Midbrain (tissue), 1 donor: Measurements from ENCODE around the gene OXSR1.

Experiments
- DNase-seq: peaks from one replicate; lab custom pipeline; 2025; lab: John Stamatoyannopoulos, UW

The OXSR1 gene

DNA sequence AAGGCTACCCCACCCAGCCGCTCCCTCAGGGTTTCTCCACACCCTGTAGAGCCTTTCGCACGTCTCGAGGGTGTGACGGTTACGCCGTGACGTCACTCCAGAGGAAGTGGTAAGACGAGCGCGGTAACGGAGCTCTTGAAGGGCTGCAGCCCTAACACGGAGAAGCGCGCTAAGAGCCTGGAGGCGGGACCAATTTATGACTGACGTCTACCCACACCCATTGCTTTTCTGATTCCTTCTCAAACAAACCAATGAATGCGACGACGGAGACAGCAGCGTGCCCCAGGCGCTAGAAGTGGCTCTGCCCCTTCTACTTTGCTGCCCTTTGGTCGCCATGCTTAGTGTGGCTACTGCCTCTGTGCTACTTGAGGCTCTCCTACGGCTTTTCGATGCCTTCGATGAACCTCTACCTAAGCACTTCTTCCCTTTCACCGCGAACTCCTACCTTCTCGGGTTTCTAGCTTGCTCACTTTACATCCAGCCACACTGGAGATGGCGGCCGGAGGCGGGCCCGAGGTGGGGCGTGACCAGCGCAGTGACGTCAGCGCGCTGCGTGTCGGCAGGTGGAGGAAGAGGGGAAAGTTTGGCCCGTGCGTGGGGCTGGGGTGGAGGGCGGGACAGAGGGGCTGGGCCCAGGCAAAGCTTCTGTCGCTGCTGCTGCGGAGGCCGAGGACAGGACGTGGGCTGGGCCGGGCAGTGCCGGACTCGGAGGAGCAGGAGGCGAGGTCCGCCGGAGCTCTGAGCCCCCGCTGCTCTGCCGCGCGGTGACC lies at the start of gene OXSR1:
Gene OXSR1, plus strand, starts transcription at position 586 of the 770 bp plus-strand sequence. CDS start 340 bp downstream, outside the sequence.
- DNase-seq = peak; percentile 99

DNA sequence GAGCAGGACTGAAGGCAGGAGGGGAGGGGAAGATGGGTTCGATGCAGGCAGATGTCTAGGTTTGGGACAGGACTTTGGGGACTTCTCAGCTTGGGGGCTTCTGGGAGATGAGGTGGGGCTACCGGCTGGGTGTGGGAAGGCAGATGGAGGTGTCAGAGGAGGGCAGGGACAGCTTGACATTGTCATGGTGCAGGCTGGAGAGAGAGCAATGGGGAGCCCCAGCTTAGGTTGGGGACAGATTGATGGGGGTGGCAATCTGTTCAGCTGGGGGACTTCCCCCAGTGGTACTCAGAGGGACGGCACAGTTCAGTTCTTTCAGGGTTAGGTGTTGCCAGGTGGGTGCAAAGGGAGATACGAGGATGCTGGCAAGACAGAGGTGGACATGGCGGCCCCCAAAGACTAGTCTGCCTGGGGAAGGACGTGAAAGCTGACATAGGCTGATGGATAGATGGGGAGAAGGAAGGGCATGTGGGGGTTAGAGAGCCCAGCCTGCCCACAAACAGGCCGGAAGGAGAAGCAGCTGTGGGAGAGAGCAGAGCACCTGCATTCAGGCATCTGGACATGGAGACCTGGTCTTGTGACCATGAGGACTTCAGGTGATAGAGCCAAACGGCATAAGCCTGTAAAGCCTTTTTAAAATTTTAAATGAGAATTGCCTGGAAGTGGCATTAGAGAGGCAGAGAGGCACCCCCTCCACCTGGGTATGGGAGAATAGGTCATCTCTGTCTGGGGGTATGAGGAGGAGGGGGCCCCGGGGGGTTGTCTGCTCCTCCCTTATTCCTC lies 49.5 kb upstream of the OXSR1 start:
- no peak for DNase-seq

DNA sequence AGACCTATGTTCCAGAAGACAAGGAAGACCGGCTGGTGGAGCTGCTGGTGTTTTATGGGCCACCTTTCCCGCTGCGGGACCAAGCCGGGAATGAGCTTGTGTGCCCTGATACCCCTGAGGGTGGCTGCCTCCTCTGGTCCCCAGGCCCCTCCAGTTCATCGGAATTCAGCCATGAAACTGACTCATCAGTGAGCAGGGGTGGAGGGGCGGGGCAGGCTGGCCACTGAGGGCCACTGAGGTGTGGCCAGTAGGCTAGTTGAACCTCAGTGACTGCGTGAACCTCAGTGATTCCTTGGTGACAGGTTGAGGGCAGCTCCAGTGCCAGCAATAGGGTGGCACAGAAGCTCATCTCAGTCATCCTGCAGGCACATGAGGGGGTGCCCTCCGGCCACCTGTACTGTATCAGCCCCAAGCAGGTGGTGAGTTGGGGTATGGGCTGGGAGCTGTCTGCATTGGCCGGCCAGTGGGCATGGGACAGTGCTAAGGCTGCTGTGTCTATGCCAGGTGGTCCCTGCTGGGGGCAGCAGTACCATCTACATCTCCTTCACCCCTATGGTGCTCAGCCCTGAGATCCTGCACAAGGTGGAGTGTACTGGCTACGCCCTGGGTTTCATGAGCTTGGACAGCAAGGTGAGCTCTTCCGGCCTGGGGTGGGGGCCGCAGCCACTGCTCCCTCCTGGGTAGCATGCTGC lies 48.7 kb upstream of the OXSR1 start:
- no peak for DNase-seq

DNA sequence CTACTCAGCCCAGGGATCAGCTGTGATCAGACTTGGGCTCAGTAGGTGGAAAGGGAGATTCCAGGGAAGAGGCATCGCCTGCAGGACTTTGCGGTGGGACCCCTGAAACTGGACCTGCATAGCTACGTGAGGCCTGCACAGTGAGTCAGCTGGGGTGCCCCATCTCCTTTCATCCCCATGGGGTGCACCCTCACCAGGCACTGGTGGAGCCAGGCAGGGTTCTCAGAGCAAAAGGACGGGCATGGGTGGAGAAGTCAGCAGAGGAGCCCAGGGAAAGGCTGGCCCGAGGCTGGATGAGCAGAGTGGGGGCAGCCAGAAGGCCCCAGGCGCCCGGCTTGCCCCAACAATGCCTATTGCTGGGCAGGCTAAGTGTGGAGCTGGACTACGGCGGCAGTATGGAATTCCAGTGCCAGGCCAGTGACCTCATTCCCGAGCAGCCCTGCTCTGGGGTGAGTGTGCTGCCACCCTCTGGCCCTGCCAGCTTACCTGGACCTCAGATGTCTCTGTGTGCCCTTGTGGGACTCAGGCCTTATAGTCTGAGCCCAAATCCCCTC lies 48.1 kb upstream of the OXSR1 start:
- no peak for DNase-seq

DNA sequence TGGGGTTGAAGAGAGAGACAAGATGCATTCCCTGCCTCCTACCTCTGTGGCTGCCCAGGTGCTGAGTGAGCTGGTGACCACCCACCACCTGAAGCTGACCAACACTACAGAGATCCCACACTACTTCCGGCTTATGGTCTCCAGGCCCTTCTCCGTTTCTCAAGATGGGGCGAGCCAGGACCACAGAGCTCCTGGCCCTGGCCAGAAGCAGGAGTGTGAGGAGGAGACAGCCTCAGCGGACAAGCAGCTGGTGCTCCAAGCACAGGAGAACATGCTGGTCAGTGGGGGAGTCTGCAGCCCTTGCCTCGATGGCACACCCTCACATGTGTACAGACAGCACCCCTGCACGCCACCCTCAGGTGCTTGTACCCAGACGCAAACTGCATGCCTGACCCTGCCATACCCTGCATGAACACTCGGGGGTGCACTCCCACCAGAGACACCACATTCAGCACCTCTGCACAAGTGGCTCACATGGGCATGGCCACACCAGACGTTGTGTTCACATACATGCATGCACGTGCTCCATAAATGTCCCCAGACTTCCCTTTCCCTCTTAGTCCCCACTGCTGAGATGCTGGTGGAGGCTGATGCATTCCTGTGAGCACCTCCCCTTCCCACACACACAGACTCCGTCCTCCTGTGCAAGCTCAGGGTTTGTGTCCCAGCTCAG lies 47.5 kb upstream of the OXSR1 start:
- DNase-seq = peak; percentile 20

DNA sequence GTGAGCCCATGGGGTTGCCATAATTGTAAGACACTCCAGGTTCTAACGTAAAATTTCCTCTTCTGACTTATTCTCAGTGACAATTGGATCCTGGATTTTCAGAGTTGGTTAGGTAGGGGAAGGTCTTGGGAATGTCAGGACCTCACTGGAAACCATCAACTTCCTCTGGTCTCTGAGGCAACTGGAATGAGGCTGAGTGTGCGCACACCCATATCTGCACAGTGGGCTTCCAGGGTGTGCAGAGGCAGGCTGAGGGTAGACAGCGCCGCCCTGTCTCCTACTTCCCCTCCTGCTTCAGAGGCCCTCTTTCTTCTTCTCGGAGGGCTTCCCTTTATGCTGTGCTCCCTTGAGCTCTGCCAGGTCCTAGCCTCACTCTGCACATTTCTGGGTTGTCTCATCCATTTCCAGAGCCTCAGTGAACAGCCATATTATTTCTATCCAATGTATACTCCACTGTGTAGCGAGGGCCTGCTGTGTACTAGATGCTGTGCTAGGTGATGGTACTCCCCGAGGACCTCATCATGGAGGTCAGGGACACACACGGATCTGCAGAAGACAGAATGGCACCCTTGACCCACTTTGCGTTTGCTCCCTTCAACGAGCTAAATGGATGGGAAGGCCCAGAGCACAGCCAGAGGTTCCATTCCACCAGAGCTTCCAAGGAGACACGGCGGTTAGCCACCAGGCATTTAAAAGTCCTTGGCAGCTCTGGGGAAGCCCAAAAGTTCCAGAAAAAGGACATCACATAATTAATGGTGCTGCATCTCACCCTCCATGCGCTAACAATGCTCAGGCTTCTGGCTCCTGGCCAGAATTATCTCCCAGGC lies 46.7 kb upstream of the OXSR1 start:
- peak; percentile 18 for DNase-seq

DNA sequence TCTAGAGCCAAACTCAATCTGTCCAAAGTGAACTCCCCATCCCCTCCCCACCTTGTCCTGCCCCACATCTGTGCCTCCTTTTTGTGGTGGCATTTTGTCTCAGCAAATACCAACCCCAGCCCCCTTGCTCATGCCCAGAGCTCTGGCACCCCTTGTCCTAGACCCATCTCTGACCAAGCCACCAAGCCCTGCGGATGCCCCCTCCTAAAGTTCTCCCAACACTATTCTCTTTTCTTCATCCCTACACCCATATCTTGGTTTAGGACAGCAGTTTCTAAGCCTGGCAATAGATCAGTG lies 46.1 kb upstream of the OXSR1 start:
- no peak for DNase-seq

DNA sequence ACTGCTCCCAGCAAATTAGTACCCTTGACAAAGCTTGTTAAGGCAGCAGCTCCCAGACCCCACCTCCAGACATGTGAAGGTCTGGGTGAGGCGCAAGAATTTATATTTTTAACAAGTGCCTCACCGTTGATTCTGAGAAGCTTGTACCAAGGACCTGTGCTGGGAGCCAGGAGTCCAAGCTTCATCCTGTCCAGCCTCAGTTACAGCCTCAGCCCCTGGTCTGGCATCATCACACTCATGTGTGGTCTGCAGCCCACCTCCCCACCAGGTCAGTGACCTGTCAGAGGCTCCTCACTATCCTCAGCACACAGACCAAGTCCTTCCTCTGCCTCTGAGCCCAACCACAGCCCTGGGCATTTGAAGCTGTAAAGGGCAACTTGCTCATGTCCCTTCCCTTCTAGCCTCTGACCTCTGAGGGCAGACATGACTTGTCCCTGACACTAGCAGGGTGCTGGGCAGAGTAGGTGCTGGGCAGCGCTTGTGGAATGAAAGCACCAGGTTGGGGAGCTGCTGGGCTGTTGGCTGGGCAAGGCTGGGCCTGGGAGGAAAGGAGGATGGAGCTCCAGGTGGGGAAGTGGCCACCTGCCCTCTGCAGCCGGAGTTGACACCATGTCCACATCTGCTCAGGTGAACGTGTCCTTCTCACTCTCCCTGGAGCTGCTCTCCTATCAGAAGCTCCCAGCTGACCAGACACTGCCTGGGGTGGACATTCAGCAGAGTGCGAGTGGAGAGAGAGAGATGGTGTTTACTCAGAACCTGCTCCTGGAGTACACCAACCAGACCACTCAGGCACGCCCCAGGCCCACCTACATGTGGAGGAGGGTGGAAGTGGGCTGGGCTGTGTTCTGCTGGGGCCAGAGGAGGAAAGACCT lies 45.3 kb upstream of the OXSR1 start:
- DNase-seq = no peak

DNA sequence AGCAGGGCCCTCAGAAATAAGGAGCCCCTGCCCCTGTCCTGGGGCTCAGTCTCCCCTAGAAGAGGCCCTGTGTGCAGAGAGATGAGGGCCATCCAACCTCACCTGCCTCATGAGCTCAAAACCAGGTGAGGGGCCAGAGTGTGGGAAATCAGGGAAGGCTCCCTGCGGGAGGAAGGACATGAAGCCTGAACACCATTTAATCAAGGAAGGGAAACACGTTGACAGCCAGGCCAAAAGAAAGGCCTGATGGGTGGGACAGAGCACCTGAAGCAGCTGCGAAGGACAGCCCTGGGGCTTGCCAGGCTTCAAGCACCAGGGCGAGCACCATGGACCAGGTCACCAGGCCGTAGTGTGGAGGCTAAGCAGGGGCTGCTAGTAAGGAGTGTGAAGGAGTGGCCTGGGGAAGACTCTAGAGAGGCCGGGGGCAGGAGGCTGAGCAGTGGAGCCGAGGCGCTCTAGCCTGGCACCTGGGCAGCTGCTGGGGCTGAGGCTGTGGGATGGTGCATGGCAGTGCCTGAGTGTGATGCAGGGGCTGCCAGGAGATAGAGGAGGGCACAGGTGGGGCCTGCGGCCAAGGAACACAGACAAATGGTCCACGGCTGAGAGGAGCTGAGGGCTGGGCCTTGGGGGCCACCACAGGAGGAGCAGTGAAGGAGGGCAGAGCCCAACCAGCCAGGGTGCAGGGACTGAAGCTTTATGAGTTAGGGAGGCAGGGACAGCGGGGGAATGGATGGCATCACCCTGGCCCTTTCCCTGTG lies 44.5 kb upstream of the OXSR1 start:
- no peak for DNase-seq

DNA sequence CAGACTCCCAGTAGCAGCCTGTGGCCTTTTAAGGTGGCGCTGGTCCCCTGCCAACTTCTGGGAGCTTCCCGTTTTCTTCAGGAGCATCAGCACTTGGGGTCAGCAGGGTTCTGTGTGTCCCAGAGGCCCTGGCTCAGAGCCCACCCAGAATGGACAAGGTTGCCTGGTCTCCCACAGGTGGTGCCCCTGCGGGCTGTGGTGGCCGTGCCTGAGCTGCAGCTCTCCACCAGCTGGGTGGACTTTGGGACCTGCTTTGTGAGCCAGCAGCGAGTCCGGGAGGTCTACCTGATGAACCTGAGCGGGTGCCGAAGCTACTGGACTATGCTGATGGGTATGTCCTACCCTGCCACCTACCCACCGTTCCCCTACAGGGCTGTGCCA lies 43.9 kb upstream of the OXSR1 start:
- DNase-seq = no peak

DNA sequence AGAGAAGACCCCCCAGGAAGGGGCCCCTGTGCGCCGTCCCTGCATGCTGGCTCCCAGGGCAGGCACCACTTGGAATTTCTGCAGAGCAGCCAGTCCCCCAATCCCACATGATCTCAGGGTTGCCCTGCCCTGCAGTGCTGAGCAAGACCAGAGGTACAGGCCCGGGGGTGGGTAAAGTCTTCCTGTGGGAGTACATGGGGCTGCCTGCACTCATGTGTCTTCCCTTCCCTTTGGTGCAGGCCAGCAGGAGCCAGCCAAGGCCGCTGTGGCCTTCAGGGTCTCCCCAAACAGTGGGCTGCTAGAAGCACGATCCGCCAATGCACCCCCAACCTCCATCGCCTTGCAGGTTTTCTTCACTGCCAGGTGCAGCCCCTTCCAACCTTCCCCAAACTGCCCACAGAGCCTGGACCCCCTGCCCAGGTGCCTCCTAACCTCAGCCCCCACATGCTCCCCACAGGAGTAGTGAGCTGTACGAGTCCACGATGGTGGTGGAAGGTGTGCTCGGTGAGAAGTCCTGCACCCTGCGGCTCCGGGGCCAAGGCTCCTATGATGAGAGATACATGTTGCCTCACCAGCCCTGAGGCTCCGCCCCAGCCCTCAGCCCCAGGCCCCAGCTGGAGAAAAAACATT lies 43.4 kb upstream of the OXSR1 start:
- DNase-seq = no peak

DNA sequence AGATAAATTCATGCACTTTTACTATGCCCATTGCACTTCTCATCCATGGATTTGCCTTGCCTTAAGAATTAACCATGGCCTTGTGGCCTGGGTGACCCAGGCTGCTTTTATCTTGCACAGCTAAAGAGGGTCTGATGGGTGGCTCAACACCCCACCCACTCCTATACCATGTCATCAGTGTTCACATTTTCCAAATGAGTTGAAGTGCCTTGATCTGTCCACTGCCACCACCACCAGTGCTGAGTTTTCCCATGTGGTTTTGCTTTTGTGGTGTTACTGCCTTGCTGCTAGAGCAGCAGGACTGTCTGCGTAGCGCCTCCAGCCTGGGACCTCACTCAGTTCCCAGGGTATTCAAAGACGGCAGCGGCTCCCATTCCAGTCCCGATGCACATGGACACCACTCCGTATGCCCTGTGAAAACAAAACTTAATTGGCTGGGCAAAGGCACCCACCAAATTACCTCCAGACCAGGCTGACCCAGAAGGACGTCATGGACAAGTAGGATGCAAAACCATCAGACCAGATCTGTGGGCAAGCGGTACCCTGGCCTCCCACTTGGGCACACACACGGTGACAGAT lies 42.5 kb upstream of the OXSR1 start:
- DNase-seq = no peak

DNA sequence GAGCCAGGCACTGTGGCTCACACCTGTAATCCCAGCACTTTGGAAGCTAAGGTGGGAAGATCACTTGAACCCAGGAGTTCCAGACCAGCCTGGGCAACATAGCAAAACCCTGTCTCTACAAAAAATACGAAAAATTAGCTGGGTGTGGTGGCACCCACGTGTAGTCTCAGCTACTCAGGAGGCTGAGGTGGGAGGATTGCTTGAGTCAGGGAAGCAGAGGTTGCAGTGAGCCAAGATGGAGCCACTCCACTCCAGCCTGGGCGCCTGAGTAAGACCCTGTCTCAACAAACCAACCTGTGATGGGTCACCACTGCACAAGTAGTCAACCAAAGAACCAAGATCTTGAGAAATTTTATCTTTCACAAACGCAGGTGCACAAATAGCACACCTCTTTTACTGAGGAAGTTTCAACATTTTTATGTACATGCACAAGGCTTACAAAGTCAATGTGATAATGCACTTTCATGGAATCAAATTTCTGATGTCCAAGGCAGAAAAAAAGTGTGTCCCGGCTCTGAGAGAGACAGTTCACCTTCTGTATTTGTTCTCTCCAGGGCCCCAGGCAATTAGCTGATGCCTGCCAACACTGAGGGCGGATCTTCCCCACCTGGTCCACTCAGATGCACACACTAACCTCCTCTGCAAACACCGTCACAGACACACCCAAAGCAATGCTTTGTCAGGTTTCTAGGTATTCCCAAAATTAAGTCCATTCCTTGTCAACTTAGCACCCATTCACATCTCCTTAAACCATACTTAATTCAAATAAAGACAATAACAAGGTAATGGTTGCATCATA lies 40.8 kb upstream of the OXSR1 start:
- DNase-seq = no peak

DNA sequence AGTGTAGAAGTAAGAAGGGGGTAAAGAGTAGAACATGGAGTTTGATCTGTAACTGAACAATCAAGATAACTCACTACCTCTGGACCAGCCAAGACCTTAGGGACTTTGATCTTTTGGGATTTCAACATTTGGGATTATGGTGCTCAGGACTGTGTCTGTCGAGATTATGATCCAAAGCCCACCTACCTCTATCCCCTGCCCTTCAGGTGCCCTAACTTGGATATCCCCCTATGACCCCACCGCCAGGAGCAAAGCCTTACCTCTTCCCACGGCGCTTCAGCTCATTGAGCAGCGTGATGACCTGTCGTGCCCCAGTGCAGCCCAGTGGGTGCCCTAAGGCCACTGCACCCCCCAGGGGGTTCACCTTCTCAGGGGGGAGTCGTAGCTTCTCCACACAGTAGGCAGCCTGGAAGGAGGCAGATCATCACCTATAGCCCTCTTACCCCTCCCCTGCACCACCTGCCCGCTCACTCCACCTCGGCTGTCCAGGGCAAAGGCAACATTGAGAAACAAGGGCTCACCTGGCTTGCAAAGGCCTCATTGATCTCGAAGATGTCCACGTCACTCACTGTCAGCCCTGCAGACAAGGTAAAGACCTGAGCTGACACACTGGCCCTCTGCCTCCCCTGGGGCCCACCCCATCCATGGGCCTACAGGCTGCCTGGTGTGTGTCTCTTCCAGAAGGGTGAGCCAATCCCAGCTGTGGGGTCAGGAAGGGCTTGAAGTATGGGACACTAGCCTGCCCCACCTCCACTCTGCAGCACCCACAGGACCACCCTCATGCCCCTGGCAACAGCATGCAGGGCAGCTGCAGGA lies 39.8 kb upstream of the OXSR1 start:
- no peak for DNase-seq

DNA sequence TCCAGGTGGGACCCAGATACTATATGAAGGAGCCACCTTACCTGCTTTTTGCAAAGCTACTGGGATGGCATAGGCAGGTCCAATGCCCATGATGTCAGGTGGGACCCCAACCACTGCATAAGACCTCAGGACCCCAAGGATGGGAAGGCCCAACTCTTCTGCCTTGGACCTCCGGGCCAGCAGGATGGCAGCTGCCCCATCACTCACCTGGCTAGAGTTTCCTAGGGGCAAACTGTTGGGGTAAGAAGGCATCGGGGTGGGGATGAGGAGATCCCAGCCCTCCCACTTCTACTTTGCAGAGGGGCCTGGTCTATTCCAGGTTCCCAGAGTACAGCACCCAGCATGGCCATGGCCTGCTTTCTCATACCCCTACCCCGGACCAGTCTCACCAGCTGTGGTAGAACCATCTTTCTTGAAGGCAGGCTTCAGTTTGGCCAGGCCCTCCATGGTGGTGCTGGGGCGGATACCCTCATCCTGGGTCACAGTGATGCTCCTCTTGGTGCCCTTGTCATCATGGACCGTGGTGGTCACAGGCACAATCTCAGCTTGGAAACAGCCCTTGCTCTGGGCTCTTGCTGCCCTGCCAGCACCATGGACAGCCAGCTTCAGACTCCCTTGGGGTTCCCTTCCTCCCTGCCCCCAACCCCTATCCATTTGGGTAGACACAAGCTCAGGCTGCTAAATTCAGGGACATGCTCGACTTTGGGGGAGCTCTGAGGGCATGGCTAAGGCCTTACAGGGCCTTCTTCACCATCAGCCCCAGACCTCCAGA lies 39.0 kb upstream of the OXSR1 start:
- no peak for DNase-seq

DNA sequence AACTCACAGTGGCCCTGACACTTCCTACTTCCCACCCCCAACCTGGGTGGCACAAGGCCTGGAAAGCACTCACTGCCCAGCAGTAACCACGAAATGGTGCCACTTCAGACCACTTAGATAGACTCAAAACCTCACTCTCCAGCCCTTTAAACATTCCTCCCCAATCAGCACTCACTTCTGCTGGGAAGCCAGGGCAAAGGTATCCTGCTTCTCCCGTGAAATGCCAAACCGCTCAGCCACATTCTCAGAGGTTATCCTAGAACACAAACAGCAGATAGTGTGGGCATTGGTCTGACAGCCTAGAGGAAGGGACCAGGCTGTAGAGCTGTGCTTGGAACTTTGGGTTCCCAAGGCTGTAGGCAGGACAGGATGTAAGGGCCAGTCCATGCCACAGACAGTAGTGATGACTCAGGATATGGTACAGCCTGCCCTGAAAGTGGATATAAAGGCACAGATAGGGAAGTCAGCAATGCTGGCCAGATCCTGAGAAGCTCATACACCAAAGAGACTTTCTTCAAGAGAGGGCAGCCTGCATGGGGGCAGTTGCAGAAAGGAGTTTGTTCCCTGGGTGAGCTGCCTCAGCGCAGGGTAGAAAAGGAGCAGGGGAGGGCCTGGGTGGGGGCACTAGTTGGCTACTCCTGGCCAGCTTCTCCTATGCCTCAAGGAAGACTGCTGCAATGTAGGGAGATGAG lies 37.6 kb upstream of the OXSR1 start:
- no peak for DNase-seq
